ENCODE measurements around the gene PKNOX2. TPM values are rescaled to one million over a fixed set of nuclear protein-coding genes. Genes with fewer than 3 reads are reported as not detected.

Gene PKNOX2
- total and polyA plus RNA-seq, 4 donors, result 3.1 to 10.6 (median 7.9) TPM

GRCh38 chr11:125156346-125157117, 8.0 kb upstream of the PKNOX2 start:
- Histone ChIP-seq H3K4me3 (no peak overlapping the region), H3K27ac (ENCODE audit: low read depth in 1 of 2, low read length in 1 of 2) (no peak overlapping the region), H3K36me3 (ENCODE audit: control insufficient read depth in 4 of 4, insufficient read depth in 4 of 4, low read length in 4 of 4) (no peaks in the 10 kb centered on the region), H3K9ac (ENCODE audit: insufficient read depth in 1 of 2, low read length in 2 of 2) (no peak overlapping the region), H3K4me1 (ENCODE audit: control insufficient read depth in 5 of 5, insufficient read depth in 5 of 5, low read length in 5 of 5) (peaks cover 0 to 12% (median 0%) of the 10 kb centered on the region in 5 donors), H3K27me3 (ENCODE audit: control insufficient read depth in 3 of 3, insufficient read depth in 3 of 3, low read length in 2 of 3) (no peaks in the 10 kb centered on the region), H3K9me3 (ENCODE audit: control insufficient read depth in 4 of 4, insufficient read depth in 3 of 4, low read length in 3 of 4) (no peaks in the 10 kb centered on the region)
- TF ChIP-seq CTCF (IDR thresholded peaks at IDR 0.05; ENCODE audit: control extremely low read depth, extremely low read depth), result no peak
- 81 to 84% methylated on average over 8 of the region's 8 CpGs for WGBS, 2 donors
- DNase-seq (peak; percentile 59 to 78 (median 69)), ATAC-seq (ENCODE audit: insufficient read depth, low FRiP score) (no peak)

GRCh38 chr11:125157118-125157733, 7.3 kb upstream of the PKNOX2 start:
- peaks cover 0 to 12% (median 0%) of the 10 kb centered on the region in 5 donors for H3K4me1 ChIP-seq (ENCODE audit: control insufficient read depth in 5 of 5, insufficient read depth in 5 of 5, low read length in 5 of 5)
- no peak overlapping the region for H3K9ac ChIP-seq (ENCODE audit: insufficient read depth in 1 of 2, low read length in 2 of 2)
- no peak overlapping the region for H3K27ac ChIP-seq (ENCODE audit: low read depth in 1 of 2, low read length in 1 of 2)
- ATAC-seq (ENCODE audit: insufficient read depth, low FRiP score), result no peak
- H3K36me3 ChIP-seq (ENCODE audit: control insufficient read depth in 4 of 4, insufficient read depth in 4 of 4, low read length in 4 of 4), result no peaks in the 10 kb centered on the region
- no peaks in the 10 kb centered on the region for H3K27me3 ChIP-seq (ENCODE audit: control insufficient read depth in 3 of 3, insufficient read depth in 3 of 3, low read length in 2 of 3)
- WGBS, 2 donors, result 75 to 86% methylated on average over 6 of the region's 6 CpGs
- no peak for DNase-seq
- H3K9me3 ChIP-seq (ENCODE audit: control insufficient read depth in 4 of 4, insufficient read depth in 3 of 4, low read length in 3 of 4), result no peaks in the 10 kb centered on the region
- H3K4me3 ChIP-seq, result no peak overlapping the region
- no peak for TF ChIP-seq CTCF (IDR thresholded peaks at IDR 0.05; ENCODE audit: control extremely low read depth, extremely low read depth)

- WGBS, 2 donors, result 84 to 89% methylated on average over 10 of the region's 10 CpGs
- Histone ChIP-seq H3K4me3 (no peak overlapping the region), H3K36me3 (ENCODE audit: control insufficient read depth in 4 of 4, insufficient read depth in 4 of 4, low read length in 4 of 4) (no peaks in the 10 kb centered on the region), H3K27me3 (ENCODE audit: control insufficient read depth in 3 of 3, insufficient read depth in 3 of 3, low read length in 2 of 3) (no peaks in the 10 kb centered on the region), H3K9me3 (ENCODE audit: control insufficient read depth in 4 of 4, insufficient read depth in 3 of 4, low read length in 3 of 4) (no peaks in the 10 kb centered on the region), H3K27ac (ENCODE audit: low read depth in 1 of 2, low read length in 1 of 2) (no peak overlapping the region), H3K9ac (ENCODE audit: insufficient read depth in 1 of 2, low read length in 2 of 2) (no peak overlapping the region), H3K4me1 (ENCODE audit: control insufficient read depth in 5 of 5, insufficient read depth in 5 of 5, low read length in 5 of 5) (peaks cover 0 to 14% (median 0%) of the 10 kb centered on the region in 5 donors)
- DNase-seq (no peak), ATAC-seq (ENCODE audit: insufficient read depth, low FRiP score) (no peak)
- TF ChIP-seq CTCF (IDR thresholded peaks at IDR 0.05; ENCODE audit: control extremely low read depth, extremely low read depth), result no peak
These were observed 6.4 kb upstream of the PKNOX2 start for GRCh38 chr11:125157953-125158680.

Data from lung (tissue), 12 donors.